HepG2 (cell line): ENCODE data around the gene TNFAIP8L2. TPM values are rescaled to one million over a fixed set of nuclear protein-coding genes. Genes with fewer than 3 reads are reported as not detected.

Experiments
- BORCS8-MEF2B ChIP-seq: sonication (generic); formaldehyde crosslinking; IDR thresholded peaks from 2 replicates; pipeline ENCODE4 v1.8.0; 2022; ENCODE audit warnings: mild to moderate bottlenecking, missing genetic modification reagents
- FOXK2 ChIP-seq: fragments of 450-650 bp; IDR thresholded peaks from 2 replicates; pipeline ENCODE4 v1.6.1; 2016
- MXI1 ChIP-seq: IDR thresholded peaks from 3 replicates; pipeline ENCODE4 v1.6.1; 2012; ENCODE audit warnings: low read depth, low read length, inconsistent platforms, borderline replicate concordance
- PHF21A ChIP-seq: sonication (generic); formaldehyde crosslinking; IDR thresholded peaks from 2 replicates; pipeline ENCODE4 v1.5.0; 2020; ENCODE audit warnings: mild to moderate bottlenecking, missing genetic modification reagents
- RORA ChIP-seq: sonication (generic); formaldehyde crosslinking; IDR thresholded peaks from 2 replicates; pipeline ENCODE4 v1.5.0; 2020; ENCODE audit warnings: mild to moderate bottlenecking, missing genetic modification reagents, moderate library complexity
- RXRB ChIP-seq: IDR thresholded peaks from 2 replicates; pipeline ENCODE4 v1.6.1; 2016; ENCODE audit warnings: borderline replicate concordance, missing genetic modification reagents, missing compliant biosample characterization
- SAP130 ChIP-seq: IDR thresholded peaks from 2 replicates; pipeline ENCODE4 v1.6.1; 2016; ENCODE audit warnings: low read depth
- SP140L ChIP-seq: sonication (generic); formaldehyde crosslinking; IDR thresholded peaks from 2 replicates; pipeline ENCODE4 v1.4.0; 2020; ENCODE audit warnings: missing genetic modification reagents, borderline replicate concordance
- U2AF1 ChIP-seq: fragments of 200-400 bp; formaldehyde crosslinking; optimal IDR thresholded peaks from 2 replicates; pipeline ENCODE3; 2017; ENCODE audit warnings: mild to moderate bottlenecking, low read depth, low read length
- ZFP41 ChIP-seq: sonication (generic); formaldehyde crosslinking; IDR thresholded peaks from 2 replicates; pipeline ENCODE4 v1.4.0; 2020; ENCODE audit warnings: mild to moderate bottlenecking, missing genetic modification reagents, borderline replicate concordance
- ZNF605 ChIP-seq: sonication (generic); formaldehyde crosslinking; IDR thresholded peaks from 2 replicates; pipeline ENCODE4 v1.8.0; 2022; ENCODE audit warnings: mild to moderate bottlenecking, missing genetic modification reagents
- ZNF776 ChIP-seq: sonication (generic); formaldehyde crosslinking; IDR thresholded peaks from 2 replicates; pipeline ENCODE4 v1.4.0; 2020; ENCODE audit warnings: mild to moderate bottlenecking, missing genetic modification reagents
- polyA plus RNA-seq, 8 experiments: library from polyadenylated mRNA; depleted of rRNA in 3 of 8; stranded (reverse) in 7 of 8; unstranded in 1 of 8; fragments of >200 nt; fragmentation: Illumina TruSeq in 4 of 8; extraction: Trizol in 4 of 8; gene quantifications; 2 replicates each; pipeline versions ENCODE4 v1.2.1 to v1.2.3, GENCODE V29; 2011 to 2016; ENCODE audit warnings: low read depth in 4 of 8, missing spikeins in 1 of 8, mixed read lengths in 1 of 8; ENCODE audit not compliant: insufficient read depth in 1 of 8
- total RNA-seq, 5 experiments: library from RNA; depleted of rRNA; stranded (reverse); fragments of >200 nt; fragmentation: Illumina TruSeq; extraction: Trizol; gene quantifications; 2 replicates each; pipeline ENCODE4 v1.2.3, GENCODE V29; 2016; ENCODE audit warnings: low read depth in 1 of 5
- TF ChIP-seq, protein P1 (sequence below): IDR thresholded peaks from 2 replicates; pipeline ENCODE4 v1.6.1; 2016; ENCODE audit warnings: missing genetic modification reagents, missing compliant biosample characterization
- TF ChIP-seq, protein P2 (sequence below): sonication (generic); formaldehyde crosslinking; IDR thresholded peaks from 2 replicates; pipeline ENCODE4 v1.4.0; 2020; ENCODE audit warnings: missing genetic modification reagents
- TF ChIP-seq, protein P3 (sequence below): IDR thresholded peaks from 2 replicates; pipeline ENCODE4 v1.6.1; 2012; ENCODE audit warnings: low read depth, low read length, improper control_type of control experiment
- TF ChIP-seq, protein P4 (sequence below): sonication (generic); formaldehyde crosslinking; IDR thresholded peaks from 2 replicates; pipeline ENCODE4 v1.4.0; 2020; ENCODE audit warnings: missing genetic modification reagents

TNFAIP8L2 gene
- total and polyA plus RNA-seq, 2 of the 13 experiments (the other 11 are each of a cell fraction or from before 2014, with no cell fraction given), result not detected

DNA sequence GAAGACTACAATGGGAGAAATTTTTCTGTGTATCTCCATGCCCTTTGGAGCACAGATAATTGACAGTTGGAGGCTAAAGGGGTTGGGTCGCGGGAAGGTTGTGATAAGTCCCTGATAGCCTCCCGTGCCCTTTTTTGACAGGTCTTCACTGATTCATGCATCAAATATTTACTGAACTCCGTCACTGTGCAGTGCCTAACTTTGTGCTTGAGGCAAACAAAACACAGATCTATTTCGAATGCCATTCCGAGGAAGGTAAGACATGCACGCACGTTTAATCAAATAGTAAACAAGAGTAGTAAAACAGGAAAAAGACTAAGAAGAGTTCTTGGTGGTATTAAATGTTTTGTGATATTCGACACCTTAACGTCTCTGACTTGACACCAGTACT is 41.4 kb downstream of the TNFAIP8L2 start (continued):
- TF ChIP-seq, protein P1, sequence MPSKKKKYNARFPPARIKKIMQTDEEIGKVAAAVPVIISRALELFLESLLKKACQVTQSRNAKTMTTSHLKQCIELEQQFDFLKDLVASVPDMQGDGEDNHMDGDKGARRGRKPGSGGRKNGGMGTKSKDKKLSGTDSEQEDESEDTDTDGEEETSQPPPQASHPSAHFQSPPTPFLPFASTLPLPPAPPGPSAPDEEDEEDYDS (CRISPR knock-in tag), result no peak
- TF ChIP-seq RORA (CRISPR knock-in tag) (no peak), MXI1 (no peak), BORCS8-MEF2B (CRISPR knock-in tag) (no peak), SAP130 (CRISPR knock-in tag) (peak; percentile 66), PHF21A (CRISPR knock-in tag) (0 out of 2 replicates have a peak, but pooled peaks have one; percentile 8), ZNF605 (CRISPR knock-in tag) (no peak), ZNF776 (CRISPR knock-in tag) (no peak), FOXK2 (peak; percentile 68), U2AF1 (no peak), RXRB (CRISPR knock-in tag) (0 out of 2 replicates have a peak, but pooled peaks have one; percentile 1), ZFP41 (CRISPR knock-in tag) (no peak), SP140L (CRISPR knock-in tag) (no peak)
- TF ChIP-seq, protein P2, sequence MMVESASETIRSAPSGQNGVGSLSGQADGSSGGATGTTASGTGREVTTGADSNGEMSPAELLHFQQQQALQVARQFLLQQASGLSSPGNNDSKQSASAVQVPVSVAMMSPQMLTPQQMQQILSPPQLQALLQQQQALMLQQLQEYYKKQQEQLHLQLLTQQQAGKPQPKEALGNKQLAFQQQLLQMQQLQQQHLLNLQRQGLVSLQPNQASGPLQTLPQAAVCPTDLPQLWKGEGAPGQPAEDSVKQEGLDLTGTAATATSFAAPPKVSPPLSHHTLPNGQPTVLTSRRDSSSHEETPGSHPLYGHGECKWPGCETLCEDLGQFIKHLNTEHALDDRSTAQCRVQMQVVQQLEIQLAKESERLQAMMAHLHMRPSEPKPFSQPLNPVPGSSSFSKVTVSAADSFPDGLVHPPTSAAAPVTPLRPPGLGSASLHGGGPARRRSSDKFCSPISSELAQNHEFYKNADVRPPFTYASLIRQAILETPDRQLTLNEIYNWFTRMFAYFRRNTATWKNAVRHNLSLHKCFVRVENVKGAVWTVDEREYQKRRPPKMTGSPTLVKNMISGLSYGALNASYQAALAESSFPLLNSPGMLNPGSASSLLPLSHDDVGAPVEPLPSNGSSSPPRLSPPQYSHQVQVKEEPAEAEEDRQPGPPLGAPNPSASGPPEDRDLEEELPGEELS, result peak; percentile 45; the same call in 1 of the 2 replicates
- TF ChIP-seq, protein P3, sequence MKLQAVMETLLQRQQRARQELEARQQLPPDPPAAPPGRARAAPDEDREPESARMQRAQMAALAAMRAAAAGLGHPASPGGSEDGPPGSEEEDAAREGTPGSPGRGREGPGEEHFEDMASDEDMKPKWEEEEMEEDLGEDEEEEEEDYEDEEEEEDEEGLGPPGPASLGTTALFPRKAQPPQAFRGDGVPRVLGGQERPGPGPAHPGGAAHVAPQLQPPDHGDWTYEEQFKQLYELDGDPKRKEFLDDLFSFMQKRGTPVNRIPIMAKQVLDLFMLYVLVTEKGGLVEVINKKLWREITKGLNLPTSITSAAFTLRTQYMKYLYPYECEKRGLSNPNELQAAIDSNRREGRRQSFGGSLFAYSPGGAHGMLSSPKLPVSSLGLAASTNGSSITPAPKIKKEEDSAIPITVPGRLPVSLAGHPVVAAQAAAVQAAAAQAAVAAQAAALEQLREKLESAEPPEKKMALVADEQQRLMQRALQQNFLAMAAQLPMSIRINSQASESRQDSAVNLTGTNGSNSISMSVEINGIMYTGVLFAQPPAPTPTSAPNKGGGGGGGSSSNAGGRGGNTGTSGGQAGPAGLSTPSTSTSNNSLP, result 0 out of 2 replicates have a peak, but pooled peaks have one; percentile 17
- TF ChIP-seq, protein P4, sequence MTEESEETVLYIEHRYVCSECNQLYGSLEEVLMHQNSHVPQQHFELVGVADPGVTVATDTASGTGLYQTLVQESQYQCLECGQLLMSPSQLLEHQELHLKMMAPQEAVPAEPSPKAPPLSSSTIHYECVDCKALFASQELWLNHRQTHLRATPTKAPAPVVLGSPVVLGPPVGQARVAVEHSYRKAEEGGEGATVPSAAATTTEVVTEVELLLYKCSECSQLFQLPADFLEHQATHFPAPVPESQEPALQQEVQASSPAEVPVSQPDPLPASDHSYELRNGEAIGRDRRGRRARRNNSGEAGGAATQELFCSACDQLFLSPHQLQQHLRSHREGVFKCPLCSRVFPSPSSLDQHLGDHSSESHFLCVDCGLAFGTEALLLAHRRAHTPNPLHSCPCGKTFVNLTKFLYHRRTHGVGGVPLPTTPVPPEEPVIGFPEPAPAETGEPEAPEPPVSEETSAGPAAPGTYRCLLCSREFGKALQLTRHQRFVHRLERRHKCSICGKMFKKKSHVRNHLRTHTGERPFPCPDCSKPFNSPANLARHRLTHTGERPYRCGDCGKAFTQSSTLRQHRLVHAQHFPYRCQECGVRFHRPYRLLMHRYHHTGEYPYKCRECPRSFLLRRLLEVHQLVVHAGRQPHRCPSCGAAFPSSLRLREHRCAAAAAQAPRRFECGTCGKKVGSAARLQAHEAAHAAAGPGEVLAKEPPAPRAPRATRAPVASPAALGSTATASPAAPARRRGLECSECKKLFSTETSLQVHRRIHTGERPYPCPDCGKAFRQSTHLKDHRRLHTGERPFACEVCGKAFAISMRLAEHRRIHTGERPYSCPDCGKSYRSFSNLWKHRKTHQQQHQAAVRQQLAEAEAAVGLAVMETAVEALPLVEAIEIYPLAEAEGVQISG (CRISPR knock-in tag), result no peak
